Astrocyte (in vitro differentiated cells and primary cell): Measurements from ENCODE around the gene MORN5.

ENCODE experiments used
- EZH2 ChIP-seq: IDR thresholded peaks from 2 replicates; pipeline ENCODE4 v1.6.1; 2012; ENCODE audit warnings: mild to moderate bottlenecking, low read length, inconsistent platforms; ENCODE audit not compliant: insufficient read depth
- TF ChIP-seq, protein P1 (sequence below): IDR thresholded peaks from 2 replicates; pipeline ENCODE4 v1.5.1; 2011; ENCODE audit warnings: low read depth, mild to moderate bottlenecking, inconsistent platforms, low read length, moderate library complexity; ENCODE audit not compliant: insufficient read depth

DNA sequence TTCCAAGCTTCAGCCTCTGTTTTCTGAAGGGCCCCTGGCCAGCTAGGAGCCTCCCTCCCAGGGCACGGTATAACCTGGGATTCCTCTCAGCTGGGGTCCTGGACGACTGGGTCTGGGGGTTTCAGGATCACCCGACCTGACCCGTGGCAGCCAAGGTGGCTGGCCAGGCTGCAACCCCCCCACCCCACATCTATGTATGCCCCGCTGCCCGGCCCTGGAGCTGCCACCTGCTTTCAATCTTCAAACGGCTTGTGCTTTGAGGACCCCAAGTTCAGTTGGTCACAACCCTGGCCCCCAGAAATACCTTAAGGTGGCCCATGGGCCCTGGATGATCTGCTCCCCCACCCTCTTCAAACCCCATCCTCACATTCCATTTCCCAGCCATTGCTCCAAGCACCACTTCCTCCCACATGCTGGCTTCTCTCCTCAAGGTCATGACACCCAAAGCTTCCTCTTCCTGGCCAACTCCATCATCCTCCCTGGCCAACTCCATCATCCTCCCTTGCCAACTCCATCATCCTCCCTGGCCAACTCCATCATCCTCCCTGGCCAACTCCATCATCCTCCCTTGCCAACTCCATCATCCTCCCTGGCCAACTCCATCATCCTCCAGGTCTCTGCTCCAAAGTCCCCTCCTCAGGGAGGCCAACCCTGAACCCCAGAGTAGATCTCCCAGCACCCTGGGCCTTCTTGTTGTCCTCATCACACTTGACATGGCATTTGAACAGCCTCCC, 49.4 kb upstream of the MORN5 start:
- TF ChIP-seq, protein P1, sequence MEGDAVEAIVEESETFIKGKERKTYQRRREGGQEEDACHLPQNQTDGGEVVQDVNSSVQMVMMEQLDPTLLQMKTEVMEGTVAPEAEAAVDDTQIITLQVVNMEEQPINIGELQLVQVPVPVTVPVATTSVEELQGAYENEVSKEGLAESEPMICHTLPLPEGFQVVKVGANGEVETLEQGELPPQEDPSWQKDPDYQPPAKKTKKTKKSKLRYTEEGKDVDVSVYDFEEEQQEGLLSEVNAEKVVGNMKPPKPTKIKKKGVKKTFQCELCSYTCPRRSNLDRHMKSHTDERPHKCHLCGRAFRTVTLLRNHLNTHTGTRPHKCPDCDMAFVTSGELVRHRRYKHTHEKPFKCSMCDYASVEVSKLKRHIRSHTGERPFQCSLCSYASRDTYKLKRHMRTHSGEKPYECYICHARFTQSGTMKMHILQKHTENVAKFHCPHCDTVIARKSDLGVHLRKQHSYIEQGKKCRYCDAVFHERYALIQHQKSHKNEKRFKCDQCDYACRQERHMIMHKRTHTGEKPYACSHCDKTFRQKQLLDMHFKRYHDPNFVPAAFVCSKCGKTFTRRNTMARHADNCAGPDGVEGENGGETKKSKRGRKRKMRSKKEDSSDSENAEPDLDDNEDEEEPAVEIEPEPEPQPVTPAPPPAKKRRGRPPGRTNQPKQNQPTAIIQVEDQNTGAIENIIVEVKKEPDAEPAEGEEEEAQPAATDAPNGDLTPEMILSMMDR: no peak
- TF ChIP-seq EZH2: no peak
